ENCODE data around the gene MYPN.
"Not testable (repeated sequence)": the region's sequence is repeated elsewhere in the genome, so short reads cannot be mapped to it uniquely, and the experiment has no call there.

MYPN gene

DNA sequence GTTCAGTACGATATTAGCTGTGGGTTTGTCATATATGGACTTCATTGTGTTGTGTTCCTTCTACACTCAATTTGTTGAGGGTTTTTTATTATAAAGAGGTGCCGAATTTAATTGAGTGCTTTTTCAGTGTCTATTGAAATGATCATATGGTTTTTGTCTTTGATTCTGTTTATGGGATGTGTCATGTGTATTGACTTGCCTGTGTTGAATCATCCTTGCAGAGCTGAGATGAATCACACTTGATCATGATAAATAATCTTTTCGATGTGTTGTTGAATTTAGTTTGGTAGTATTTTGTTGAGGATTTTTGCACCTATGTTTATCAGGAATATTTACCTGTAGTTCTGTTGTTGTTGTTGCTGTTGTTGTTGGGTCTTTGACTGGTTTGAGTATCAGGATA, 82.8 kb downstream of the MYPN start:
- H3K27me3 ChIP-seq (ENCODE audit: insufficient read depth, low read length) = no peaks in the 10 kb centered on the region
- no peaks in the 10 kb centered on the region for H4K20me1 ChIP-seq (ENCODE audit: insufficient read depth, low read length)
- no peaks in the 10 kb centered on the region for H3K4me1 ChIP-seq (ENCODE audit: insufficient read depth, low read length, severe bottlenecking)
- no peak overlapping the region for H3K4me2 ChIP-seq (ENCODE audit: low read length)
- no peaks in the 10 kb centered on the region for H3K9me2 ChIP-seq (ENCODE audit: low read depth, low read length)
- H3K4me3 ChIP-seq (ENCODE audit: low read depth, low read length, poor library complexity, severe bottlenecking) = no peak overlapping the region
- TF ChIP-seq EZH2 (IDR thresholded peaks at IDR 0.05; ENCODE audit: borderline replicate concordance, low read length) = no peak
- TF ChIP-seq, protein P1, sequence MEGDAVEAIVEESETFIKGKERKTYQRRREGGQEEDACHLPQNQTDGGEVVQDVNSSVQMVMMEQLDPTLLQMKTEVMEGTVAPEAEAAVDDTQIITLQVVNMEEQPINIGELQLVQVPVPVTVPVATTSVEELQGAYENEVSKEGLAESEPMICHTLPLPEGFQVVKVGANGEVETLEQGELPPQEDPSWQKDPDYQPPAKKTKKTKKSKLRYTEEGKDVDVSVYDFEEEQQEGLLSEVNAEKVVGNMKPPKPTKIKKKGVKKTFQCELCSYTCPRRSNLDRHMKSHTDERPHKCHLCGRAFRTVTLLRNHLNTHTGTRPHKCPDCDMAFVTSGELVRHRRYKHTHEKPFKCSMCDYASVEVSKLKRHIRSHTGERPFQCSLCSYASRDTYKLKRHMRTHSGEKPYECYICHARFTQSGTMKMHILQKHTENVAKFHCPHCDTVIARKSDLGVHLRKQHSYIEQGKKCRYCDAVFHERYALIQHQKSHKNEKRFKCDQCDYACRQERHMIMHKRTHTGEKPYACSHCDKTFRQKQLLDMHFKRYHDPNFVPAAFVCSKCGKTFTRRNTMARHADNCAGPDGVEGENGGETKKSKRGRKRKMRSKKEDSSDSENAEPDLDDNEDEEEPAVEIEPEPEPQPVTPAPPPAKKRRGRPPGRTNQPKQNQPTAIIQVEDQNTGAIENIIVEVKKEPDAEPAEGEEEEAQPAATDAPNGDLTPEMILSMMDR (IDR thresholded peaks at IDR 0.05; ENCODE audit: low read length) = no peak
- H3K79me2 ChIP-seq (ENCODE audit: insufficient read depth, low read length) = no peaks in the 10 kb centered on the region
- H3K9me3 ChIP-seq (ENCODE audit: low read length) = no peaks in the 10 kb centered on the region
- no peaks in the 10 kb centered on the region for H3K36me3 ChIP-seq (ENCODE audit: insufficient read depth, low read length)
- no peaks in the 10 kb centered on the region for H3F3A ChIP-seq (ENCODE audit: insufficient read depth, low read length)
- H3K27ac ChIP-seq (ENCODE audit: low read depth, low read length, poor library complexity, severe bottlenecking) = no peak overlapping the region
- H2AFZ ChIP-seq (ENCODE audit: low read length) = no peak overlapping the region
- no peak overlapping the region for H3K9ac ChIP-seq (ENCODE audit: low read length)

DNA sequence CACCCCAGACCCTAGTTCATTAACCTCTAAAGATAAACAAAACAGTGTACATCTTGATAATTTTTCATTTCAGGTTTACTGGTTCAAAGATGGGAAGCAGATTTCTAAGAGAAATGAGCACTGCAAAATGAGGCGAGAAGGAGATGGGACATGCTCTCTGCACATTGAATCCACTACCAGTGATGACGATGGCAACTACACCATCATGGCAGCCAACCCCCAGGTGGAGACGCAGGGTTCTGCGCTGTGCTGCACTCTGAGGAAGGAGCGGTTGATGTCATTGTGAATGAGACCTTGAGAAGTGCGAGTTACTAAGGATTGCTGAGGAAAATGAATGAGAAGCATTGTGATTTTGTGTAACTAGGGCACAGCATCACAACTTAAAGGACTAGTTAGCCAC, 85.0 kb downstream of the MYPN start:
- no peaks in the 10 kb centered on the region for H3K9me3 ChIP-seq (ENCODE audit: low read length)
- no peaks in the 10 kb centered on the region for H3K36me3 ChIP-seq (ENCODE audit: insufficient read depth, low read length)
- no peak overlapping the region for H2AFZ ChIP-seq (ENCODE audit: low read length)
- no peaks in the 10 kb centered on the region for H3K9me2 ChIP-seq (ENCODE audit: low read depth, low read length)
- H3K79me2 ChIP-seq (ENCODE audit: insufficient read depth, low read length) = no peaks in the 10 kb centered on the region
- TF ChIP-seq EZH2 (IDR thresholded peaks at IDR 0.05; ENCODE audit: borderline replicate concordance, low read length) = no peak
- TF ChIP-seq, protein P1 (IDR thresholded peaks at IDR 0.05; ENCODE audit: low read length) = no peak
- H3K9ac ChIP-seq (ENCODE audit: low read length) = no peak overlapping the region
- no peak overlapping the region for H3K27ac ChIP-seq (ENCODE audit: low read depth, low read length, poor library complexity, severe bottlenecking)
- H3K4me1 ChIP-seq (ENCODE audit: insufficient read depth, low read length, severe bottlenecking) = no peaks in the 10 kb centered on the region
- no peaks in the 10 kb centered on the region for H4K20me1 ChIP-seq (ENCODE audit: insufficient read depth, low read length)
- H3K4me2 ChIP-seq (ENCODE audit: low read length) = no peak overlapping the region
- no peaks in the 10 kb centered on the region for H3K27me3 ChIP-seq (ENCODE audit: insufficient read depth, low read length)
- H3F3A ChIP-seq (ENCODE audit: insufficient read depth, low read length) = no peaks in the 10 kb centered on the region
- no peak overlapping the region for H3K4me3 ChIP-seq (ENCODE audit: low read depth, low read length, poor library complexity, severe bottlenecking)

DNA sequence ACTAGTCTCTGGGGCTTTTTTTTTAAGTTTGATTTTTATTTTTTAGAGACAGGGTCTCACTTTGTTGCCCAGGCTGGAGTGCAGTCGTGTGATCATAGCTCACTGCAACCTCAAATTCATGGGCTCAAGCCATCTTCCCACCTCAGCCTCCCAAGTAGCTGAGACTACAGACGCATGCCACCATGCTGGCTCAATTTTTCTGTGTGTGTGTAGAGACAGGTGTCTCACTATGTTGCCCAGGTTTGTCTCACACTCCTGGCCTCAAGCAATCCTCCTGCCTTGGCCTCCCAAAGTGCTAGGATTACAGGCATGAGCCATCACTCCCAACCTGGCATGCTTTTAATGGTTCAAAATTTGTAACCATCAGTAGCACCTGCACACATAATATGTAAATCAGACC, 86.5 kb downstream of the MYPN start:
- not testable (repeated sequence) for H3F3A ChIP-seq (ENCODE audit: insufficient read depth, low read length); H3K27ac ChIP-seq (ENCODE audit: low read depth, low read length, poor library complexity, severe bottlenecking); H3K36me3 ChIP-seq (ENCODE audit: insufficient read depth, low read length); H2AFZ ChIP-seq (ENCODE audit: low read length); H3K4me2 ChIP-seq (ENCODE audit: low read length); H3K9me3 ChIP-seq (ENCODE audit: low read length); H3K9me2 ChIP-seq (ENCODE audit: low read depth, low read length); H3K79me2 ChIP-seq (ENCODE audit: insufficient read depth, low read length); H3K4me3 ChIP-seq (ENCODE audit: low read depth, low read length, poor library complexity, severe bottlenecking); H3K4me1 ChIP-seq (ENCODE audit: insufficient read depth, low read length, severe bottlenecking); H3K9ac ChIP-seq (ENCODE audit: low read length); H4K20me1 ChIP-seq (ENCODE audit: insufficient read depth, low read length); H3K27me3 ChIP-seq (ENCODE audit: insufficient read depth, low read length)

DNA sequence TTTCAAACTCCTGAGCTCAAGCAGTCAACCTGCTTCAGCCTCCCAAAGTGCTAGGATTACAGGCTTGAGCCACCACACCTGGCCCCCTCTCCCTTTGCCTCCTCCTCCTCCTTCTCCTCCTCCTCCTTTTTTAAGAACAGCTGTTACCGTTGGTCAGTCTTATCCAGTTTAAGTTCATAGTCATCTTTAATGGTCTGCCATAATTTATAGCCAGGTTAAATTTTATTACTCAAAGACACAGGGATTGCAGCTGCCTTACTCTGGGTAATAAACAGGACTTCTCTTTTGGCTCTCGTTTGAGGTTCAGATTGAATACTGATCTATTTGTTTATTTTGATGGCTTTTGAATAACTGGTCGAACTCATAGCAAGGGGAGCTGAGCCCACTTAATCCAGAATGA, 87.4 kb downstream of the MYPN start:
- no peak overlapping the region for H3K4me2 ChIP-seq (ENCODE audit: low read length)
- H2AFZ ChIP-seq (ENCODE audit: low read length) = no peak overlapping the region
- no peak overlapping the region for H3K4me3 ChIP-seq (ENCODE audit: low read depth, low read length, poor library complexity, severe bottlenecking)
- no peaks in the 10 kb centered on the region for H3K4me1 ChIP-seq (ENCODE audit: insufficient read depth, low read length, severe bottlenecking)
- H4K20me1 ChIP-seq (ENCODE audit: insufficient read depth, low read length) = no peaks in the 10 kb centered on the region
- H3K9me3 ChIP-seq (ENCODE audit: low read length) = no peaks in the 10 kb centered on the region
- H3K27me3 ChIP-seq (ENCODE audit: insufficient read depth, low read length) = no peaks in the 10 kb centered on the region
- H3K79me2 ChIP-seq (ENCODE audit: insufficient read depth, low read length) = no peaks in the 10 kb centered on the region
- no peak overlapping the region for H3K9ac ChIP-seq (ENCODE audit: low read length)
- no peaks in the 10 kb centered on the region for H3K36me3 ChIP-seq (ENCODE audit: insufficient read depth, low read length)
- TF ChIP-seq, protein P1 (IDR thresholded peaks at IDR 0.05; ENCODE audit: low read length) = no peak
- no peak for TF ChIP-seq EZH2 (IDR thresholded peaks at IDR 0.05; ENCODE audit: borderline replicate concordance, low read length)
- H3K9me2 ChIP-seq (ENCODE audit: low read depth, low read length) = no peaks in the 10 kb centered on the region
- H3K27ac ChIP-seq (ENCODE audit: low read depth, low read length, poor library complexity, severe bottlenecking) = no peak overlapping the region
- no peaks in the 10 kb centered on the region for H3F3A ChIP-seq (ENCODE audit: insufficient read depth, low read length)

All from OCI-LY1 (cell line).